SW480 (cell line): Measurements from ENCODE around the gene WDR49.

Source experiments
- DNase-seq: peaks from one replicate; pipeline ENCODE4 v3.0.0-alpha.2; 2016; ENCODE audit warnings: low spot score

WDR49 gene

GRCh38 chr3:167487556-167487955, 166.2 kb downstream of the WDR49 start:
- no peak for DNase-seq

DNA sequence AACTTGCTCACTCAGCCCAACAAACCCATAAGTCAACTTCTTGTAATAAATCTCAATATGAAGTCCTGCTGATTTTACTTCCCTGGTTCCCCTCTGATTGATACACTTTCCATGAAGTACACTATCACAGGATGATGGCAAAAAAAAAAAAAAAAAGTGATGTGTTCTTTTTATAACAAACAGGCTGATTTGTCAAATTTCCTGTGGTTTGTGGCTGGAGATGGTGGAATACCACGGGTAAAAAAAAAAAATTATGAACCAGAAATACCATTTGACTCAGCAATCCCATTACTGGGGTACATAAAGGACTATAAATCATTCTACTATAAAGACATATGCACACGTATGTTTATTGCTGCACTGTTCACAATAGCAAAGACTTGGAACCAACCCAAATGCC, 169.2 kb downstream of the WDR49 start:
- no peak for DNase-seq

- no peak for DNase-seq
Observed at GRCh38 chr3:167483708-167484475, 169.8 kb downstream of the WDR49 start.

- DNase-seq, result no peak
Observed at GRCh38 chr3:167481164-167481563, 172.6 kb downstream of the WDR49 start.

DNA sequence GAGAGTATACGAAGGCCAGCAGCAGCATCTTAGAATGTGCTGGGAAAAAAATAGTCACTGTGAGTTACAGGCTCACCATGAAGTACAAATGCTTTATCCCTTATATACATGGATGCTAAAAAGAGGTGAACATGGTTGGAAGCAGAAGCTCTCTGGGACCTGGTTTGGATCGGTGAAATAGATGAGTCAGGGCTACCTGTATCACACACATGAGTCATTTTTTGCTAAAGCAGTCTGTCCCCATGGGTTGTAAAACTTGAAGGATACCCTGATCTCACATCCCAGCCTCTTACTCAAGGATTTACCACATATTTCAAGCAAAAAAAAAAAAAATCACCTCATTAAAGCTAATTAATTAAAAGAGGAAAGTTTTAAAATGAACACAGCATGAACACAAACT, 173.0 kb downstream of the WDR49 start:
- no peak for DNase-seq

GRCh38 chr3:167473863-167474262, 179.9 kb downstream of the WDR49 start, which contains the start of gene SERPINI2:
Gene SERPINI2, minus strand, starts transcription at chr3:167474042. Its CDS starts 2,208 bp downstream, at chr3:167471834.
- no peak for DNase-seq

DNA sequence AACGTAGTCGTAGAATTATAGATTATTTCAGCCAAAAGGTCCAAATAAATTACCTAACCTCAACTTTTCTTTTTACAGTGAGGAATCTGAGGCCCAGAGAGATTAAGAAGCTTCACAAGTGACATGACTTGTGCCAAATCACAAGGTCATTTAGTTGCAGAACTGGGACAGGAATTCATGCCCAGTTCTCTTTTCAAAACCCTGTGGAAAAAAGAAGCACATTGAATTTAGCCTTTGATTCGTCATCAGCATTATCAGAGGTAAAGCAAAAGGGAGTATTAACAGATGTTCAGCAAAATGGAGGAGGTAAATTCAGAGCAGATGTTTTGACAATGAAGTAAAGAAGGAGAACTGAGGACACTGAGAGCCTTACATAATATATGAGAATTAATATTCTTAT, 184.4 kb downstream of the WDR49 start:
- DNase-seq, result no peak

- DNase-seq, result no peak
Observed at GRCh38 chr3:167467848-167468611, 185.7 kb downstream of the WDR49 start.

GRCh38 chr3:167466966-167467365, 186.8 kb downstream of the WDR49 start:
- DNase-seq, result no peak

DNA sequence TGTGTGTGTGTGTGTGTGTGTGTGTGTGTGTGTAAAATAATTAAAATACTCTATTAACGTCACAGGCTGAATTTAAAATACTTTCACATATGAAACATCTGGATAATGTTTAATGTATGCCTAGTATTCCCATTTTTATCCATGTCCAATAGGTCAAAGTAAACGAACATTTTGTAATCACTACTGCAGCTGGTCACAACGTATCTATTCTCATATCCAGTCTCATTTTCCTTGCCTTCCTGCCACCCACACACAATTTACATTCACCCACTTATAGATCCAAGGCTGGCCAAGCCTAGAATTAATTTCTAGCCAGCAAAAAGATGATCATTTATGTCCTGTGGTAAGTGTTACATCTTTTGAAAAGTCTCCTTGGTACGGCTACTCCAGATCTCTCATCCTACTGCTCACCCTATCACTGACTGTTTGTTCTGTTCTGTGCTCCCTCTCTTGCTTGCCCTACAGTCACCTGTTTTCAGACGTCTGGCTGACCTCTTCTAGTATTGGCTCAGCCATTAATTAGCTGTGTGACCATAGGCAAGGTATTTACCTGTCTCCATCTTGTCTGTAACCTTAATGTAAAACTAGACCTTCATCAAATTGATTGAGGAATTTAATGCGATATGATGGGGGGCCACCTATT, 197.5 kb downstream of the WDR49 start:
- no peak for DNase-seq

DNA sequence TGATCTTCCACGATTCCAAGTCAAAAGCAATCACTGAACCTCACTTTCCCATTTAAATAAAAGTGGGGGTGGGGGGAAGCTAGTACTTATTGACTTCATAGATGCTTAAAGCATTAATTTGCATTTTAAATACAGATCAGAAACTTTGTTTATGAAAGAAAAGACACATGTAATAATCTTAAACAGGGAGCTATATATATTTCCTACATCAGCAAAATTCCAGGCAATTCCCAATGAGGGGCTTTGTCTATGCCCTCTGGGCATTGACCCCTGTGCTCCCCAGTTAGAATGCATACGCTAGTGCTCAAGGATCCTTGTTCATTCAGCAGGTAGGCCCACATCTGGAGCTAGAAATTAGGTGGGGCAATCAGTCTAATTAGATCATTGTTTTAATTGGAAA, 199.9 kb downstream of the WDR49 start:
- DNase-seq, result no peak

- no peak for DNase-seq
Observed at GRCh38 chr3:167451282-167451681, 202.5 kb downstream of the WDR49 start.

DNA sequence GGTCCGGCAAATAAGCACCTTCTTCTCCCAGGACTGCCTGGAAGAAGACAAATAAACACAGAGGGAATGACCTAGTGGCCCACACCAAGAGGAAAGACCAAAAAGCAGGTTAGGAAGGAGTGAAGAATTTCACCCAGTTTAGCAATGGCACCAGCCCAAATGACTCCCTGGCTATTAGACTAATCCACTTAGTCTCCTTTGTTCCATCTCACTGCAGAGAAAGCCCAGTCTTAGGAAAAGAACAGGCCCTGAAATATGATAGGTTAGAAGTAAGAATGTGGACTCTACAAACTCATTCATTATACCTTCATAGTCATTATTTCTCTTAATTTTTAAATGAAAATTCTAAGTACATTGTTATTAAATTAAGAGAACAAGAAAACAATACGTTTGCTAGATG, 203.1 kb downstream of the WDR49 start:
- no peak for DNase-seq

DNA sequence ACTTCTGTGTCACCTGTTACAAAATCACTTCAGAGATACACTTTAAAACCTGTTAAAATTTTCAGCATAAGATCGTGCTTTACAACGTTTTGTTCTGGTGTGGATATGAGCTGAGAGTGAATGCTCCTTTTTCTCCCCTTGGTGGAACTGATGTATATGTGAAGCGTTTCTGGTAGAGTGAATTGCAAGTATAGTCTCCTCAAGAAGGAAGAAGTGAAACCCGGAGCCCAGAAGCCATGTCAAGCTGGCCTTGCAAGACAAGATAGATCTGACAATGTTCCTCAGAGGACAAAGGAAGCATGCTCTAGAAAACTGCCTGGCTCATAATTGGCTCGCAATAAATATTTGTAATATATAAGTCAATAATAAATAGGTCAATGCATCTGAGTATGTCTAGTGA, 203.5 kb downstream of the WDR49 start:
- no peak for DNase-seq

- DNase-seq, result no peak
Observed at GRCh38 chr3:167445491-167445890, 208.3 kb downstream of the WDR49 start.

DNA sequence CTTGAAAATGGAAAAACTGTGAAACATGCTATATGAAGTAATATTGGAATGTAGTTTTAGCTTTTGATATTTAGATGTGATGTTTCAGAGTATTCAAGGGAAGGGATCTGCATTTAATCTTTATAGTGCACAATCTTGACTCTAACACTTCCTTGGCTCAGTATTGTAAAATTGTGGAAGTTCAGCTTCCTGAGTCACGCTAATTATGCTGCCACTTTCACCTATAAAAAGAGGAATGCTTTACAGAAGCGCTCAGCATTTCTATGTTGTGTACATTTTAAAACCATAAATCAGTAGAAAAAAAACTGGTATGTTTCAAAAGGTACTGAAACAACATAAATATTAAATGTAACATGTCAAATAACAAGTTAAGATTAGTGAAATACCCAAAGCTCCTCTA, 212.5 kb downstream of the WDR49 start:
- DNase-seq, result no peak

DNA sequence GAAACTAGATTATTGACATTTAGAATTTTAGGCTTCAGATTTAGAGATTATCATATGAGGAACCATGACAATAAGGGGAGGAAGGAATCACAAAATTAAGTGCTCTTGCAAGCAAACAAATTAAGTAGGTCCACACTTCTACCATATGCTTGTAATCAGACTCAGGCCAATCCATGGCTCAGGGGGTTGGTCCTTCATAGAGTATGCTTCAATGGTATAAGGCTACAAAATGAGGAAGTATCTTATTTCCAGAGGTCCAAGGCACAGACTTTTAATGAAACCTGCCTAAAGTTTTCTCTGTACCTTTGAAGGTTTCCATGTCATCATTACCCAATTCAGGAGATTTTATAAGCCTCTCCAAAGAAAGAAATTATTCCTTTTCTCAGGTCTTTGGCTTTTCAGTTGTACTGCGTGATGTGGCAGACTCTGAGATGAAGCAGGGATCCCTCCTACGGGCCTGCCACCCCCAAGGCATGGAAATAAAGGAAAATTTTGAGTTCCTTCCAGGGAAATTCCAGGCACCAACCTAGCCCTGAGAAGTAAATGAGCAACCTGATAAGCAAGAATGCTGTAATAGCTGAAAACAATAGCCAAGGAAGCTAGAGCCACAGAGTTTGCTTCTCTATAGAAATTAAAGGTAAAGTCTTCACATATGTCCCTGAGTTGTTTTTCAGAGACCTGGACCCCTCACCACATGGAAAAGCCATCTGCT, 216.2 kb downstream of the WDR49 start:
- DNase-seq, result no peak
